Keratinocyte (primary cell): ENCODE data around the gene TMEM31. TPM values are rescaled to one million over a fixed set of nuclear protein-coding genes. Genes with fewer than 3 reads are reported as not detected.

ENCODE experiments used
- DNase-seq: peaks from one replicate; pipeline ENCODE4 v3.0.0-alpha.2; 2011; ENCODE audit warnings: low read depth, missing footprints, low spot score
- FAIRE-seq: peaks from 2 replicates; lab custom pipeline; 2011; peaks lifted over from hg19 to GRCh38; lab: Jason Lieb, UNC
- H2AFZ ChIP-seq: 2 replicates; pipeline ENCODE4 v1.6.0; 2012; ENCODE audit warnings: low read length, control low read depth, inconsistent platforms; ENCODE audit not compliant: control insufficient read depth
- H3K27ac ChIP-seq: 2 replicates; pipeline ENCODE4 v1.5.1; 2011; ENCODE audit warnings: low read length; ENCODE audit not compliant: control insufficient read depth, insufficient read depth
- H3K27me3 ChIP-seq: 3 replicates; pipeline ENCODE4 v1.6.0; 2011; ENCODE audit warnings: low read length; ENCODE audit not compliant: control insufficient read depth, insufficient read depth; ENCODE audit errors: extremely low read depth
- H3K36me3 ChIP-seq, 2 experiments: 2 replicates in 1 of 2; 3 replicates in 1 of 2; pipeline ENCODE4 v1.5.1; 2011; ENCODE audit warnings: low read length in 2 of 2, mild to moderate bottlenecking in 1 of 2; ENCODE audit not compliant: control insufficient read depth in 2 of 2, insufficient read depth in 2 of 2; ENCODE audit errors: extremely low read depth in 1 of 2
- H3K4me1 ChIP-seq: 3 replicates; pipeline ENCODE4 v1.5.1; 2011; ENCODE audit warnings: low read length; ENCODE audit not compliant: control insufficient read depth, insufficient read depth; ENCODE audit errors: extremely low read depth
- H3K4me2 ChIP-seq: 3 replicates; pipeline ENCODE4 v1.6.0; 2011; ENCODE audit warnings: low read depth, low read length; ENCODE audit not compliant: control insufficient read depth, insufficient read depth; ENCODE audit errors: extremely low read depth
- H3K4me3 ChIP-seq, 3 experiments: fragments of 200-600 bp in 1 of 3; sonication (generic) in 1 of 3; 2 replicates in 2 of 3; 3 replicates in 1 of 3; pipeline ENCODE4 v1.5.1; 2011 to 2016; ENCODE audit warnings: low read length in 3 of 3, mild to moderate bottlenecking in 3 of 3, control low read depth in 2 of 3, inconsistent platforms in 1 of 3, low read depth in 1 of 3, mixed read lengths in 1 of 3, mixed run types in 1 of 3, moderate library complexity in 1 of 3; ENCODE audit not compliant: control insufficient read depth in 2 of 3, insufficient read depth in 2 of 3; ENCODE audit errors: extremely low read depth in 1 of 3
- H3K79me2 ChIP-seq: 2 replicates; pipeline ENCODE4 v1.6.0; 2012; ENCODE audit warnings: low read length; ENCODE audit not compliant: control insufficient read depth, insufficient read depth
- H3K9ac ChIP-seq: 3 replicates; pipeline ENCODE4 v1.6.0; 2011; ENCODE audit warnings: low read length; ENCODE audit not compliant: control insufficient read depth, insufficient read depth; ENCODE audit errors: extremely low read depth
- H3K9me1 ChIP-seq: 3 replicates; pipeline ENCODE4 v1.6.0; 2011; ENCODE audit warnings: low read length; ENCODE audit not compliant: control insufficient read depth, insufficient read depth; ENCODE audit errors: extremely low read depth
- H3K9me3 ChIP-seq: 2 replicates; pipeline ENCODE4 v1.5.1; 2012; ENCODE audit warnings: low read depth, low read length; ENCODE audit not compliant: control insufficient read depth
- H4K20me1 ChIP-seq: 3 replicates; pipeline ENCODE4 v1.6.0; 2011; ENCODE audit warnings: low read length; ENCODE audit not compliant: control insufficient read depth, insufficient read depth; ENCODE audit errors: extremely low read depth
- EZH2 ChIP-seq: IDR thresholded peaks from one replicate; pipeline ENCODE4 v1.6.1; 2012; ENCODE audit warnings: inconsistent platforms, mild to moderate bottlenecking, low read length, moderate library complexity
- dilution Hi-C: fragments of 300-500 bp; cut with MboI; formaldehyde crosslinking; loops from one replicate; pipeline ENCODE4 v1.7.0; 2020; ENCODE audit warnings: low sequenced_read_pairs; ENCODE audit not compliant: extremely low pct_ligation_motif_present
- polyA plus RNA-seq, 5 experiments: library from polyadenylated mRNA; depleted of rRNA in 3 of 5; stranded (reverse) in 3 of 5; stranded (forward) in 1 of 5; unstranded in 1 of 5; fragments of >200 nt; gene quantifications; 1 replicate in 1 of 5; 2 replicates in 3 of 5; 3 replicates in 1 of 5; pipeline versions ENCODE4 v1.2.1 to v1.2.3, GENCODE V29; 2011 to 2012; ENCODE audit warnings: missing spikeins in 2 of 5, low read depth in 1 of 5, low replicate concordance in 1 of 5
- TF ChIP-seq, protein P1 (sequence below), 3 experiments: IDR thresholded peaks in 1 of 3; conservative IDR thresholded peaks in 1 of 3; optimal IDR thresholded peaks in 1 of 3; 2 replicates in 2 of 3; 3 replicates in 1 of 3; pipeline versions ENCODE3 to v1.5.1; 2011; ENCODE audit warnings: low read length in 3 of 3, mild to moderate bottlenecking in 3 of 3, moderate library complexity in 2 of 3, control low read depth in 1 of 3, inconsistent platforms in 1 of 3; ENCODE audit not compliant: insufficient read depth in 2 of 3; ENCODE audit errors: extremely low read depth in 1 of 3

The TMEM31 gene
- polyA plus RNA-seq, 1 donor (not counting 4 experiments of a cell fraction or from before 2014, with no cell fraction given): not detected

DNA sequence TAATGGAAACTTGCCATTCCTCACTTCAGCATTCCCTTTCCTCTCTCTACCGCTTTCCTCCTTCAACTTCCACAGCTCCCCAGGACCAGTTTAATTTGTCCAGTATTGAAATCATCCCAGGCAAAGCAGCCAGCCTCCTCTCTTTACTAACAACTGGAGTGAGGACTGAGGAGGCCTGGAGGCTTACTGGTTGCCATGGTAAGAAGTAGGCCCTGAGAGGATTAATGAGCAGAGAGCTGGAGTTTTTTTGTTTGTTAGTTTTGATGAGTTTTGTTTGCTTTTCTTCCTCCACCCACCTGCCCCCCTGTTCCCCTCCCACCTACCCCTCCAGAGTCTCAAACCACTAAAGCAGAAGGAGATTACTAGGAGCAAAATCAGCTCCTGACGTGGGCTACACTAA lies 36.5 kb downstream of the TMEM31 start:
- no peak overlapping the region for H3K9ac ChIP-seq
- TF ChIP-seq EZH2: no peak
- TF ChIP-seq, protein P1, sequence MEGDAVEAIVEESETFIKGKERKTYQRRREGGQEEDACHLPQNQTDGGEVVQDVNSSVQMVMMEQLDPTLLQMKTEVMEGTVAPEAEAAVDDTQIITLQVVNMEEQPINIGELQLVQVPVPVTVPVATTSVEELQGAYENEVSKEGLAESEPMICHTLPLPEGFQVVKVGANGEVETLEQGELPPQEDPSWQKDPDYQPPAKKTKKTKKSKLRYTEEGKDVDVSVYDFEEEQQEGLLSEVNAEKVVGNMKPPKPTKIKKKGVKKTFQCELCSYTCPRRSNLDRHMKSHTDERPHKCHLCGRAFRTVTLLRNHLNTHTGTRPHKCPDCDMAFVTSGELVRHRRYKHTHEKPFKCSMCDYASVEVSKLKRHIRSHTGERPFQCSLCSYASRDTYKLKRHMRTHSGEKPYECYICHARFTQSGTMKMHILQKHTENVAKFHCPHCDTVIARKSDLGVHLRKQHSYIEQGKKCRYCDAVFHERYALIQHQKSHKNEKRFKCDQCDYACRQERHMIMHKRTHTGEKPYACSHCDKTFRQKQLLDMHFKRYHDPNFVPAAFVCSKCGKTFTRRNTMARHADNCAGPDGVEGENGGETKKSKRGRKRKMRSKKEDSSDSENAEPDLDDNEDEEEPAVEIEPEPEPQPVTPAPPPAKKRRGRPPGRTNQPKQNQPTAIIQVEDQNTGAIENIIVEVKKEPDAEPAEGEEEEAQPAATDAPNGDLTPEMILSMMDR (optimal IDR thresholded peaks at IDR 0.05 in 1 of 3, IDR thresholded peaks at IDR 0.05 in 1 of 3, conservative IDR thresholded peaks at IDR 0.05 in 1 of 3; ENCODE audit: extremely low read depth in 1 of 3, insufficient read depth in 2 of 3, low read length in 3 of 3): no peak
- no peaks in the 10 kb centered on the region for H3K9me3 ChIP-seq
- no peak overlapping the region for H3K27ac ChIP-seq
- no peaks in the 10 kb centered on the region for H3K36me3 ChIP-seq
- H3K4me3 ChIP-seq: no peak overlapping the region
- FAIRE-seq (no peak), DNase-seq (no peak)
- no peak overlapping the region for H2AFZ ChIP-seq
- no peak overlapping the region for H3K4me2 ChIP-seq
- no peaks in the 10 kb centered on the region for H3K4me1 ChIP-seq
- H4K20me1 ChIP-seq: no peaks in the 10 kb centered on the region
- H3K9me1 ChIP-seq: no peaks in the 10 kb centered on the region
- dilution Hi-C loops: no loop called here
- H3K27me3 ChIP-seq: peaks cover 11% of the 10 kb centered on the region
- H3K79me2 ChIP-seq: no peaks in the 10 kb centered on the region

DNA sequence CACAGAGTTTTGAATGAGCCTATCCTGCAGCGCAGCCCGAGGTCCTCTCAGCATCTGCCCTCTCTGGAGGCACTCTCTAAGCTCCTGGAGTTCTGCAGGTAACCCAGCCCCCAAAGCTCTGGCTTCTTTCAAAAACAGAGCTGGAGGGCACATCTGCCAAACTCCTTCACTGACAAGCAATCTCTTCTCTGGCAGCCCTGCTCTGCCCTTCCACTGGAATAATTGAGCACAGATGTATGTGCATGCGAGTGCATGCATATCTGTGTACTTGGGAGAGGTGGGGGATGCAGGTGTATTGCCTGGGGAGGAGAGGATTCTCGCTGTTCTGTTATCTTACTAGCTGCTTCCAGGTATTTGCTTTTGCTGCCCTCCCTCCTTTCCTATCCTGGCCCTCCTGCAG lies 43.7 kb downstream of the TMEM31 start:
- Histone ChIP-seq H3K9me3 (peaks cover 4% of the 10 kb centered on the region), H3K9ac (no peak overlapping the region), H4K20me1 (no peaks in the 10 kb centered on the region), H3K36me3 (no peaks in the 10 kb centered on the region), H3K9me1 (no peaks in the 10 kb centered on the region), H3K4me3 (no peak overlapping the region), H2AFZ (no peak overlapping the region), H3K27ac (no peak overlapping the region), H3K27me3 (peaks cover 13% of the 10 kb centered on the region), H3K79me2 (no peaks in the 10 kb centered on the region), H3K4me1 (no peaks in the 10 kb centered on the region), H3K4me2 (no peak overlapping the region)
- TF ChIP-seq, protein P1 (optimal IDR thresholded peaks at IDR 0.05 in 1 of 3, IDR thresholded peaks at IDR 0.05 in 1 of 3, conservative IDR thresholded peaks at IDR 0.05 in 1 of 3; ENCODE audit: extremely low read depth in 1 of 3, insufficient read depth in 2 of 3, low read length in 3 of 3): no peak
- TF ChIP-seq EZH2: no peak
- DNase-seq (no peak), FAIRE-seq (no peak)
- dilution Hi-C loops: no loop called here
